Activated CD4-positive, alpha-beta T cell treated with anti-CD3 and anti-CD28 coated beads, Interleukin-2, amount 50 U/mL, for 1 hour (primary cell): ENCODE measurements around the gene RGS17.
"Not testable (repeated sequence)": the region's sequence is repeated elsewhere in the genome, so short reads cannot be mapped to it uniquely, and the experiment has no call there.

Source experiments
- DNase-seq: peaks from one replicate; pipeline ENCODE4 v3.0.0-alpha.2; 2020

The RGS17 gene, protein sequence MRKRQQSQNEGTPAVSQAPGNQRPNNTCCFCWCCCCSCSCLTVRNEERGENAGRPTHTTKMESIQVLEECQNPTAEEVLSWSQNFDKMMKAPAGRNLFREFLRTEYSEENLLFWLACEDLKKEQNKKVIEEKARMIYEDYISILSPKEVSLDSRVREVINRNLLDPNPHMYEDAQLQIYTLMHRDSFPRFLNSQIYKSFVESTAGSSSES

GRCh38 chr6:153131037-153131981 is at the start of gene RGS17:
Gene RGS17, minus strand, starts transcription at chr6:153131282. Its CDS starts 87,264 bp downstream, at chr6:153044018.
- no peak for DNase-seq

DNA sequence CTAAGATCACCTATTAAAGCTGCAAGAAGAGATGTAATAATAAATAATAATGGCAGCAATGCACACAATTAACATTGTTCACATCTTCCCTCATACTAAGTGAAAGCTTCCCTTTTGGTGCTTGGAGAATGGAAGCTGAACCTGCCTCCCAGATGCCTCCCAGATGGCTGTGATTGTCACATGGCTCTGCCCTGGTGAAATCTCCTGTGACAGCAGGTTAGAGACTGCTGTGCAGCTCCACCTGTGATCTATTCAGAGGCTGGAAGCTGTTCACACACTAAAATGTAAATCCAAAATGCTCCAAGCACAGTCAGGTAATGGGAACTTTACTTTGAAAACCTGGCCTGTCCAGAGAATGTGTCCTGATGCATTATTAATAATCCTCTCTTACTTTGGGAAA is 41.7 kb upstream of the RGS17 start:
- no peak for DNase-seq

DNA sequence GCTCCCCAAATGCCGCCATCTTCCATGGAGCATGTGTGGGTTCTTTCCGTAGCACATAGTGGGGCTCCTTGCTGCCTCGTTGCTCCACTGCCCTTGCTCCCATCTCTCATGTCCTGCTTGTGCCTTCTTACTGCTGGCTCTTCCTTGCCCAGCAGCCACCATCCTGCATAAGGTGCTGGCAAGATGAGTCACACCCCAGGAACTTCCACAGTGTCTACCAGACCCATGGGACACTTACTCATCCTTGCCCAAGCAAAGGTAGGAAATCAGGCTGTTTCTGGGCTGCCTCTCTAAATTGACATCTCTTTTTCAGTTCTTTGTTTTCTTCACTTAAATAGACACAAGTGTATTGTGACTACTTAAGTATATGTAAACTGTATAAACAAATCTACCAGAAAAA is 39.4 kb upstream of the RGS17 start:
- no peak for DNase-seq

DNA sequence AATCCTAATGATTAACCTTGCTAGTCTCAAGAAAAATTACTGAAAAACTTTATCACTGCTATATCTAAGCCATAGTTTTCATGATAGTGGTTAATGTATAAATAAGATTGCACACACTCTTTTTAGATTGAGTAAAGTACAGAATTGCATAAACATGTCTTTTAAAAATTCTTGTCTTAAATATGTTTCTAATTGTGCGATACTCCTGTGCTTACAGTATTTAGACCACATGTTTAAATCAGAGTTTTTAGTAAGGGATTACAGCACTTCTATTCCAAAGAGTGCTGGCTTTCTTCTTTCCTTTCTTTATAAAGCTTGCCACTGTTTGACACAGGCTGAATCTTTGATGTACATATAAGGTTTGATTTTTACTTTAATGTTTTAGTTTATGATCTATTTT is 36.8 kb upstream of the RGS17 start:
- no peak for DNase-seq

GRCh38 chr6:153167061-153167891 is 36.2 kb upstream of the RGS17 start:
- DNase-seq = no peak

DNA sequence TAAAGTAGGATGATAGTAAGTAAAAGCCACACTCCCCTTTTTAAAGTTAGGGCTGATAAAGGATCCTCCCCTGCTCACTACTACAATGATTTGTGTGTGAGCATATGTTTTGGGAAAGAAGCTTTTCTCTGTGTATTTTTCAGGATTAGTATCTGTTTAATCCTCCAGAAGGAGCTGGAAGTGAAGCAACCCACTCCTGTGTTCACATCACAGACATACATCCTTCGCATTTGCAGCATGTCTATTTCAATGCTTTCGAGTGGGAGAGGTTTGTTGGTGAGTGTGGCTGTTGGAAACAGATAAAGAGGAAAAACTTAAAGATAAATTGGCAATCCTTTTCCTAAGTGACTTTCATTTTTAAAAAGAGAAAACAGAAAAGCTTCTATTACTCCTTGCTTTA is 31.6 kb upstream of the RGS17 start:
- DNase-seq = no peak

- no peak for DNase-seq
Measured at GRCh38 chr6:153162172-153162571, 31.1 kb upstream of the RGS17 start.

GRCh38 chr6:153160221-153160620 is 29.1 kb upstream of the RGS17 start:
- no peak for DNase-seq

GRCh38 chr6:153150752-153151440 is 19.8 kb upstream of the RGS17 start:
- no peak for DNase-seq

- no peak for DNase-seq
Measured at GRCh38 chr6:153150371-153150751, 19.3 kb upstream of the RGS17 start.

GRCh38 chr6:153149891-153150290 is 18.8 kb upstream of the RGS17 start:
- no peak for DNase-seq

- no peak for DNase-seq
Measured at GRCh38 chr6:153146413-153146812, 15.3 kb upstream of the RGS17 start.

DNA sequence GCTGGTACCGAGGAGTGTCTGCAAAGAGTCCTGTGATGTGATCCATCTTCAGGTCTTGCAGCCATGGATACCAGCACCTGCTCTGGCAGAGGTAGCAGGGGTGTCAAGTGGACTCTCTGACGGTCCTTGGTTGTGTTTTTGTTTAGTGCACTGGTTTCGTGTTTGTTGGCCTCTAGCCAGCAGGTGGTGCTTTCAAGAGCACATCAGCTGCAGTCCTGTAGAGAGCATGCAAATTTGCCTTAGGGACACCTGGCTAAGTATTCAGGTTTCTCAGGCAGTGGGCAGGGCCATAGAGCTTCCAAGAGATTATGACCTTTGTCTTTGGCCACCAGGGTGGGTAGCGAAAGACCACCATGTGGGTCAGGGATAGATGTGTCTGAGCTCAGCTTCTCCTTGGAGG is 14.5 kb upstream of the RGS17 start:
- DNase-seq = no peak

DNA sequence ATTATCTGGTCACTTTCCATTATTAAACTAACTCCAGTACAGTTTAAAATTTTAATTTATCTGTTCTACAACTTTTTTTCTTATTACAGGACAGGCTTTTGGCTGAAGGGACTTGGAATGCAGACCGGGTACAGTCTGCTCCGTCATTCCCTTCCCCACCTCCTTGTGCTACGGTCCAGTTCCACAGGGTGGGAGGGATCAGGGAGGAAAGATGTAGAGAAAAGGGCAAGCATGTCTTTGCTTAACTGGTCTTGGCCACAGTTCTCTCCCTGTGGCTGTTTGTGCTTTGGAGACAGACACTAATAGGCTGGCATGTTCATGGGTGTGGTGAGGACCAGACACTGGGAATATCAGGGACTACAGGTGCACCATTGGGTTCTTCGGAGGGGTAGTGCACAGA is 12.1 kb upstream of the RGS17 start:
- DNase-seq = no peak

- no peak for DNase-seq
Measured at GRCh38 chr6:153140299-153140698, 9.2 kb upstream of the RGS17 start.

- no peak for DNase-seq
Measured at GRCh38 chr6:153138930-153139329, 7.8 kb upstream of the RGS17 start.

DNA sequence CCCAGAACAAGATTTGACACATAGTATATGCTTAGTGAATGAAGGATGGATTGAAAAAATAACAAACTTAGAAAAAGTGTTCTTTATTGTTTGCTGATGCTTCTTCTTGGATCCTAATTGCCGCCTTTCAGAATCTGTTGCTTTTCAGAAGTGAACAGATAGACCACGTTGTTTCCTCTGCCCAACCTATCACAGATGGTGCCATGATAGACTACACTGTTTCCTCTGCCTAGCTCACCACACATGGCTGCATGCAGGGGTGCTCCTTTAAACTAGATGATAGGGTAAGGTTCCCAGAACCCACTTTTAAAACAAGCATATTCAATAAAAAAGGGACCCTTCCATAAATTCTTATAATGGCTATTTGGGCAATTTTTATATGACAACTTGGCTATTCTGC is 4.6 kb upstream of the RGS17 start:
- DNase-seq = no peak

DNA sequence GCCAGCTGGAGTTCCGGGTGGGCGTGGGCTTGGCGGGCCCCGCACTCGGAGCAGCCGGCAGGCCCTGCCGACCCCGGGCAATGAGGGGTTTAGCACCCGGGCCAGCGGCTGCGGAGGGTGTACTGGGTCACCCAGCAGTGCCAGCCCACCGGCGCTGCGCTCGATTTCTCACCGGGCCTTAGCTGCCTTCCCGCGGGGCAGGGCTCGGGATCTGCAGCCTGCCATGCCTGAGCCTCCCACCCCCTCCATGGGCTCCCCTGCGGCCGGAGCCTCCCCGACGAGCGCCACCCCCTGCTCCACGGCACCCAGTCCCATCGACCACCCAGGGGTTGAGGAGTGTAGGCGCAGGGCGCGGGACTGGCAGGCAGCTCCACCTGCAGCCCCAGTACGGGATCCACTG is 2.6 kb upstream of the RGS17 start:
- not testable (repeated sequence) for DNase-seq

DNA sequence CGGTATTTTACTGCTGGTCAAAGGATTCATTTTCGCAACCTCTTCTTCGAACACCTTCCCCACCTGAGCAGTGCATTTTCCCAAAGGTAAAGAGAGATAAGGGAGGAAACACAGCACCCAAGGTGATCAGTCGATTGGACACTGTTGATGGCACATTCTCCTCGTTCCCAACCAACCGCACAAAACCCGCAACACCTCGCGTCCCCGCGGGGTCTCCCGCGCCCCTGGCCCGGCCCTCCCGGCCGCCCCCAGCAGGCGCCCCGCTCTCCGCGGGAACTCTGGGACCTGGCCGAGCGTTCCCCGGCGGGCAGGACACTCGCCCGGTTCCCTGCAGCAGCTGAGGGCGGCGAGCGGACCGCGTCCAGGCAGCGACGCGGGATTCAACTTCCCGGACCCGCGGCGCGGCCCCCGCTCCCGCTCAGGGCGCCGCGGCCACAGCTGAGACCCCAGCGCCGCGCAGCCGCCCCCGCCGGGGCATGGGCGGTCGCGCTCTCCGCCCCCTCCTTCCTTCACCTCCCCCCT is 506 bp downstream of the RGS17 start:
- no peak for DNase-seq

GRCh38 chr6:153129873-153130514 is 1.1 kb downstream of the RGS17 start:
- DNase-seq = no peak

DNA sequence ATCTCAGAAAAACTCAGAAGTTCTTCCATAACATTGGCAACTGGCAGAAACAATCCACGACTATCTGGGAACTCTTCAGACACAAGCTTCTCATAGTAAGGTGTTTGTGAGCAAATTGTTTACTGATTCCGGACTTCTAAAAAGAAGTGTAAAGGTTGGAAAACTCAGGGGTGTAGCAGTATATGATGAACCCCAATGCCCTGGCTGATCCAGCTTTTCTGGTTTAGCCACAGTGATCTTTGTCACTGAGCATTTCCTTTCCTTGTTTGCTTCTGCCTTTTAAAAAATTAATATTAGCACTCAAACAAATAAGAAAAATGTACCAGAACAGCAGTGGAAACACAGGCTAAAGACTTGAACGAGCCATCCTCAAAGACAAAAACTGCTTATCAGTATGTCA is 4.9 kb downstream of the RGS17 start:
- no peak for DNase-seq

GRCh38 chr6:153125032-153125431 is 6.0 kb downstream of the RGS17 start:
- DNase-seq = no peak
